BJ (cell line): ENCODE results near the gene HIVEP3. TPM values are rescaled to one million over a fixed set of nuclear protein-coding genes. Genes with fewer than 3 reads are reported as not detected.

ENCODE experiments used
- CTCF ChIA-PET: fragments of 350-600 bp; formaldehyde crosslinking; extraction: SDS; loops from one replicate; lab custom pipeline; 2021; ENCODE audit warnings: antibody characterized with exemption, inconsistent platforms; lab: Yijun Ruan, JAX
- POLR2A ChIA-PET: fragments of 300-600 bp; sonication (Branson Sonifier 250); formaldehyde crosslinking; extraction: SDS; loops from one replicate; lab custom pipeline; 2021; ENCODE audit warnings: antibody characterized with exemption; lab: Charles Lee
- DNase-seq: peaks from one replicate; pipeline ENCODE4 v3.0.0-alpha.2; 2011; ENCODE audit warnings: low read depth
- H3K27me3 ChIP-seq: 2 replicates; pipeline ENCODE4 v1.6.0; 2011; ENCODE audit warnings: low read length; ENCODE audit not compliant: control insufficient read depth, insufficient read depth
- H3K36me3 ChIP-seq: 2 replicates; pipeline ENCODE4 v1.5.1; 2011; ENCODE audit warnings: low read length; ENCODE audit not compliant: control insufficient read depth, insufficient read depth
- H3K4me3 ChIP-seq: 2 replicates; pipeline ENCODE4 v1.5.1; 2011; ENCODE audit warnings: low read depth, mild to moderate bottlenecking, control low read depth, low read length
- polyA plus RNA-seq: library from polyadenylated mRNA; depleted of rRNA; stranded (reverse); fragments of >200 nt; gene quantifications from 2 replicates; pipeline ENCODE4 v1.2.3, GENCODE V29; 2011
- TF ChIP-seq, protein P1 (sequence below): IDR thresholded peaks from 2 replicates; pipeline ENCODE4 v1.5.1; 2011; ENCODE audit warnings: low read depth, mild to moderate bottlenecking, control low read depth, inconsistent platforms, low read length, moderate library complexity; ENCODE audit not compliant: insufficient read depth

Gene HIVEP3
- polyA plus RNA-seq, 1 experiment = 4.0 TPM

DNA sequence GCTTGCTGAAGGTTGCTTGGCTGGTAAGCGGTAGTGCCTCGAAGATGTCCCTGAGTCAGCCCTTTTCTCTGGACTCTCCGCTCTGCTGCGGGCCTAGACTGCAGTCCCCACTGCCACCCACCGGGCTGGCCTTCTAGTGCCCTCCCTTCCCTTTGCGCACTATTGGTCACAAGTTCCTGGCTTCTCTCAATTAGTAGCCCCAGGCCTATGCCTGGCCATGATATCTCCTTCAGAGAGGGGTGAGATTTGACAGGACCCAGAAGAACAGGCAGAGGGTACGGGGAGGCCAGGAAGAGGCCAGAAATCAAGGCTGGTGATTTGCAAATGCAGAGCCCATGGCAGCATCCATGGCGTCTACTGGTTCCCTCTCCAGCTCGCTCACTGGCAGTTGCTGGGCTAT is 207.7 kb downstream of the HIVEP3 start:
- no peaks in the 10 kb centered on the region for H3K36me3 ChIP-seq
- CTCF ChIA-PET = no interaction called here
- DNase-seq = no peak
- POLR2A ChIA-PET = no interaction called here
- no peaks in the 10 kb centered on the region for H3K27me3 ChIP-seq
- H3K4me3 ChIP-seq = no peak overlapping the region
- TF ChIP-seq, protein P1, sequence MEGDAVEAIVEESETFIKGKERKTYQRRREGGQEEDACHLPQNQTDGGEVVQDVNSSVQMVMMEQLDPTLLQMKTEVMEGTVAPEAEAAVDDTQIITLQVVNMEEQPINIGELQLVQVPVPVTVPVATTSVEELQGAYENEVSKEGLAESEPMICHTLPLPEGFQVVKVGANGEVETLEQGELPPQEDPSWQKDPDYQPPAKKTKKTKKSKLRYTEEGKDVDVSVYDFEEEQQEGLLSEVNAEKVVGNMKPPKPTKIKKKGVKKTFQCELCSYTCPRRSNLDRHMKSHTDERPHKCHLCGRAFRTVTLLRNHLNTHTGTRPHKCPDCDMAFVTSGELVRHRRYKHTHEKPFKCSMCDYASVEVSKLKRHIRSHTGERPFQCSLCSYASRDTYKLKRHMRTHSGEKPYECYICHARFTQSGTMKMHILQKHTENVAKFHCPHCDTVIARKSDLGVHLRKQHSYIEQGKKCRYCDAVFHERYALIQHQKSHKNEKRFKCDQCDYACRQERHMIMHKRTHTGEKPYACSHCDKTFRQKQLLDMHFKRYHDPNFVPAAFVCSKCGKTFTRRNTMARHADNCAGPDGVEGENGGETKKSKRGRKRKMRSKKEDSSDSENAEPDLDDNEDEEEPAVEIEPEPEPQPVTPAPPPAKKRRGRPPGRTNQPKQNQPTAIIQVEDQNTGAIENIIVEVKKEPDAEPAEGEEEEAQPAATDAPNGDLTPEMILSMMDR = no peak

DNA sequence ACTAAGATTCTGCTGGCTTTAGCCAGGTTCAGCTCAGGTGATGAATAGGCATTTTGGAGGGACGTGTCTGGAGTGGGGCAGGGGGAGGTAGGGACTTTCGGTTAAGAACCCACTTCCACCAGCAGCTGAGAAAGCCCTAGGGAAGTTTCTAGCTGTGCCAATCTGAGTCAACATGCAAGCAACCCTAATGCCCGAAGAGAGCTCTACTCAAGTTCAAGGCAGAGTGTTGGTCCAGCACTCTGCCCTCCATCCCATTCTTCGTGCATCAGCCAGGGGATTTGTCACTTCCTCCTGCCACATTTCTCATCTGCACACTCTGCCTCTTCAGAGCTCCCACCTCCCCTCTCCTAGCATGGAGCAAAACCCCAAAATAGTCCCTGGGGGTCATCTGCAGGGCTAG is 208.8 kb downstream of the HIVEP3 start:
- ChIA-PET CTCF (interaction anchor here (2.0 kb wide), 1 partner anchor 10 kb away, joined by 5 read pairs; no protein-coding TSS in a partner anchor), POLR2A (interaction anchor here (0.6 kb wide), 1 partner anchor 14 kb away, joined by 8 read pairs; no protein-coding TSS in a partner anchor)
- DNase-seq = no peak
- TF ChIP-seq, protein P1 = no peak
- no peak overlapping the region for H3K4me3 ChIP-seq
- no peaks in the 10 kb centered on the region for H3K36me3 ChIP-seq
- no peaks in the 10 kb centered on the region for H3K27me3 ChIP-seq

DNA sequence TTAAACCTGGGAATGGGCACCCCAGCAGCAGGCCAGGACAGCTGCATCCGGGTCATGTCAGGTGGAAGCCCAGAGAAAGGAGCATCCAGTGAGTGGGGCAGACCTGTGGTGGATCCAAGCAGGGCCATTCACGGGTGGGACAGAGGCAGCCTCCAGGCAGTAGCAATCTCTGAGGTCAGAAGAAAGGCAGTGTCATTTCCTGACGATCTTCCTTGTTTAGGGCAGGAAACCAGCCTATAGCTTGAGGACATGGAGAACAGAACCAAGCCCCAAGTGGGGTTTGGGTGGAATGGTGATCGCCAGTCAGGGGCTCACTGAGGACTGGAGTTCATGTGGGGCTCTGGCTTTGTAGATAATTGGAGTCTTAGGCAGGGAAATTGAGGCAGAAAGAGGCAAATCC is 209.4 kb downstream of the HIVEP3 start:
- DNase-seq = no peak
- TF ChIP-seq, protein P1 = no peak
- no peaks in the 10 kb centered on the region for H3K27me3 ChIP-seq
- ChIA-PET POLR2A (interaction anchor here (0.6 kb wide), 1 partner anchor 14 kb away, joined by 8 read pairs; no protein-coding TSS in a partner anchor), CTCF (interaction anchor here (2.0 kb wide), 1 partner anchor 11 kb away, joined by 5 read pairs; no protein-coding TSS in a partner anchor)
- no peak overlapping the region for H3K4me3 ChIP-seq
- no peaks in the 10 kb centered on the region for H3K36me3 ChIP-seq

DNA sequence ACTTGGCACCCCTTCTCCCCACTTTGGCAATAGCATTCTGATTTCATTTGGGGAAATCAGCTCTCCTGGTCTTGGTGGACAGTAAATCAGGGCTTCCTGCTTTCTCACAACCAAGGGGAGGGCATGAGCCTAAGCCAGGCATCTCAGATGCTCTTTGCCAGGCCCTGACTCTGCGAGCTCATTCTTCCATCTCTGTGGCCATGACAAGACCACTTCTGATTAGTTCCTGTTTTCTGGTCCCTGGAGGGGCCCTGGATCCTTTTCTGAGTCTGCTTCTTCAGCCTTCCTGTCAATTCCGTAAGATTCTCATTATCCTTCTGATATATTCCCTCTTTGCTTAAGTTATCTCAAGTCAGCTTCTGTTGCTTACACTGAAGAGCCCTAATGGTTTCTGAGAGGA is 210.4 kb downstream of the HIVEP3 start:
- CTCF ChIA-PET = interaction anchor here (2.0 kb wide), 1 partner anchor 12 kb away, joined by 5 read pairs; no protein-coding TSS in a partner anchor

DNA sequence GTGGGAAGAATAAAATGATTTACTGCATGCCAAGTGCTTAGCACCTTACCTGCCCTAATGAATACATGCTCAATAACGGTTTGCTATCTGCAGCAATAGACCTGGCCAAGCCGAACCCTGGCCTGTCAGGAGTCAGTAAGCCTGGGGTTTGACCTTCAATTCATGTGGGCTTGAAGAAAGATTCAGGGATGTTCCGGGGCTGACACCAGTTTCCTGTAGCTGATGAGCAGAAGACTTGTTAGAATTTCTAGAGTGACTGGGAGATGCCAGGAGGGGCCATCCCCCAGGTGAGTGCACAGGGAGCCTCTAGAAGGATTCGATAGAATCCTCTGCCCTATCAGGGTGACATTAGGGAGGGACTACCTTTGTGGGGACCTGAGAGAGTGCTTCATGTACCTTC is 210.9 kb downstream of the HIVEP3 start:
- TF ChIP-seq, protein P1 = no peak
- Histone ChIP-seq H3K36me3 (no peaks in the 10 kb centered on the region), H3K27me3 (no peaks in the 10 kb centered on the region), H3K4me3 (no peak overlapping the region)
- CTCF ChIA-PET = interaction anchor here (2.0 kb wide), 1 partner anchor 12 kb away, joined by 5 read pairs; no protein-coding TSS in a partner anchor
- POLR2A ChIA-PET = no interaction called here
- DNase-seq = no peak

More for the DNA sequence above, 210.4 kb downstream of the HIVEP3 start:
- TF ChIP-seq, protein P1 = no peak
- Histone ChIP-seq H3K4me3 (no peak overlapping the region), H3K27me3 (no peaks in the 10 kb centered on the region), H3K36me3 (no peaks in the 10 kb centered on the region)
- no peak for DNase-seq
- POLR2A ChIA-PET = no interaction called here
